Jurkat, Clone E6-1 (cell line): ENCODE results near the gene RNF227.
"Not testable (repeated sequence)": the region's sequence is repeated elsewhere in the genome, so short reads cannot be mapped to it uniquely, and the experiment has no call there.

Source experiments
- DNase-seq: peaks from one replicate; pipeline ENCODE4 v3.0.0-alpha.2; 2011; ENCODE audit warnings: low read depth, low spot score
- H3K4me3 ChIP-seq: 2 replicates; pipeline ENCODE4 v1.5.1; 2011; ENCODE audit warnings: mild to moderate bottlenecking, low read length, control low read depth, moderate library complexity

The RNF227 gene

GRCh38 chr17:7878234-7878633, 37.9 kb downstream of the RNF227 start:
- DNase-seq: no peak
- no peak overlapping the region for H3K4me3 ChIP-seq

GRCh38 chr17:7875804-7876370, 40.2 kb downstream of the RNF227 start:
- DNase-seq: no peak
- H3K4me3 ChIP-seq: no peak overlapping the region

- no peak for DNase-seq
- no peak overlapping the region for H3K4me3 ChIP-seq
These were observed 43.0 kb downstream of the RNF227 start for GRCh38 chr17:7873051-7873450.

GRCh38 chr17:7867881-7868329, 48.2 kb downstream of the RNF227 start:
- DNase-seq: no peak
- no peak overlapping the region for H3K4me3 ChIP-seq

- H3K4me3 ChIP-seq: no peak overlapping the region
- no peak for DNase-seq
These were observed 51.0 kb downstream of the RNF227 start for GRCh38 chr17:7864995-7865650.

- DNase-seq, H3K4me3 ChIP-seq: not testable (repeated sequence)
These were observed 51.7 kb downstream of the RNF227 start for GRCh38 chr17:7864384-7864783.
